ENCODE results near the gene BBC3. TPM values are rescaled to one million over a fixed set of nuclear protein-coding genes. Genes with fewer than 3 reads are reported as not detected.

Gene BBC3
- total RNA-seq, 4 donors from 2014 or later = 3.4 to 7.6 (median 4.2) TPM

DNA sequence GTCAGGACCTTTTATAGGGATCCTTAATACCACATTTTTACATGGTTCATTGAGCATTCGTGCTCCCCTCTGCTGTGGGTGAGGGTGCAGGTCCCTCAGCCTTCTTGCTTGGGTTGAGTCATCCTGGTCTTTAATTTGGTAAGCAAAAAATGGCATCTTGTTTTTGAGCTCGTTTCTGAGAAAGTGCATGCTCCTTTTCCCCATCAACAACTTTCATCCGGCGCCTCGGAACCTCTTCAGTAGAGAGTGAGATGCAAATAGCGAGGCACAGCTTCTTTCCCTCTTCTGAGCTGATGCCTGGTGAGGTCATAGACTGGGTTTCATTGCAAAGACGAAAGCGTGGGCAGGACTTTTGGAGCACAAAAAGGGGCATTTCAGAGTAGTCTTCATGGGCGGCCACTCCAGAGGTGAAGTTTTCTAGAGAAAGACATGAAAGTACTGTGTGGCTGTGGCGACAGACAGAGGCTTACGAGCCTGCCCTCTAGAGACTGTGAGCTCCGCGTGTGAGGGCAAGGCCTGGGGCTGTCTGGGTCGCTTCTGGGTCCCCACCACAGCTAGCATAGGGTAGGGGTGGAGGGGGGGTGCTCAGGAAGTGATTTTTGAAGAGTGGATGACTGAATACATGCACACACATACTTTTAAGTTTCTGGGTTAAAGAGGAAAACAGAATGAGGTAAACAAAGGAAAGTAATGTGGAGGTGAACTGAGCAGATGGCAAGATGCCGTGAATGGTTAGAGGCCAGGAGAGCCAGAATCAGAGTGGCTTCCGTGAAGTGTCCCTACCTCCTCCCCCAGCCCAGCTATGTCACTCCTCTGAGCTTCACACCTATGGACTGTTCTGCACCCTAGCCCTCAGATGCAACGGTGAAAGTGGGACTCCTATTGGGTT, 44.3 kb downstream of the BBC3 start:
- Histone ChIP-seq H3K4me3 (no peak overlapping the region), H3K9me3 (no peaks in the 10 kb centered on the region), H3K4me1 (peaks cover 9 to 11% of the 10 kb centered on the region in 2 donors), H3K27me3 (no peaks in the 10 kb centered on the region), H3K36me3 (no peaks in the 10 kb centered on the region), H3K27ac (no peak overlapping the region)
- ATAC-seq (no peak), DNase-seq (no peak)
- in situ Hi-C loops (cut with MboI; ENCODE audit: low sequenced_read_pairs in 4 of 4) = no loop called here
- TF ChIP-seq, protein P1, sequence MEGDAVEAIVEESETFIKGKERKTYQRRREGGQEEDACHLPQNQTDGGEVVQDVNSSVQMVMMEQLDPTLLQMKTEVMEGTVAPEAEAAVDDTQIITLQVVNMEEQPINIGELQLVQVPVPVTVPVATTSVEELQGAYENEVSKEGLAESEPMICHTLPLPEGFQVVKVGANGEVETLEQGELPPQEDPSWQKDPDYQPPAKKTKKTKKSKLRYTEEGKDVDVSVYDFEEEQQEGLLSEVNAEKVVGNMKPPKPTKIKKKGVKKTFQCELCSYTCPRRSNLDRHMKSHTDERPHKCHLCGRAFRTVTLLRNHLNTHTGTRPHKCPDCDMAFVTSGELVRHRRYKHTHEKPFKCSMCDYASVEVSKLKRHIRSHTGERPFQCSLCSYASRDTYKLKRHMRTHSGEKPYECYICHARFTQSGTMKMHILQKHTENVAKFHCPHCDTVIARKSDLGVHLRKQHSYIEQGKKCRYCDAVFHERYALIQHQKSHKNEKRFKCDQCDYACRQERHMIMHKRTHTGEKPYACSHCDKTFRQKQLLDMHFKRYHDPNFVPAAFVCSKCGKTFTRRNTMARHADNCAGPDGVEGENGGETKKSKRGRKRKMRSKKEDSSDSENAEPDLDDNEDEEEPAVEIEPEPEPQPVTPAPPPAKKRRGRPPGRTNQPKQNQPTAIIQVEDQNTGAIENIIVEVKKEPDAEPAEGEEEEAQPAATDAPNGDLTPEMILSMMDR (IDR thresholded peaks at IDR 0.05 in 4 of 5, conservative IDR thresholded peaks at IDR 0.05 in 1 of 5) = no peak
- no peak for TF ChIP-seq POLR2A (IDR thresholded peaks at IDR 0.05)
- intact Hi-C loops (cut with DNase I; ENCODE audit: low total_unique reads) = no loop called here

DNA sequence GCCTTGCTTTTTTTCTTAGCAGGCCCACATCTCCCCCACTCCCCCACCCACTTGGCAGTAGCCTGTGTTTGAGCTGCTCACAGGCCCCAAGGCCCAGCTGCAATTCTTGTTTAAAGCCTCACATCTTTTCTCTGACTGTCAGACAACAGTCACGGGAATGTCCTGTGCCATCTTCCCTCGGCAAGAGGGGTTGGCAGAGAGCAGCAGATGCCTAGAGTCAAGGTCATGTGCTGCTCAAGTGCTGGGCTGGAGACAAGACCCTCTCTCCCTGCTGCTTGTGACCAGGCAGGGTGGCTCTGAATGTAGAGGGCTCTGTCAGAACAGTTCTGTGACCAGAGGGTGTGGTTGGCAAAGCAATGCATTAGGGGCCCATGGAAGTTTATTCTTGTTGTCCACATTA, 47.4 kb downstream of the BBC3 start:
- intact Hi-C loops (cut with DNase I; ENCODE audit: low total_unique reads) = no loop called here
- DNase-seq = no peak
- Histone ChIP-seq H3K4me3 (no peak overlapping the region), H3K9me3 (no peaks in the 10 kb centered on the region), H3K4me1 (no peaks in the 10 kb centered on the region), H3K27me3 (no peaks in the 10 kb centered on the region), H3K27ac (peak overlapping the region in 1 of 4 donors; percentile 14), H3K36me3 (peaks cover 0 to 6% of the 10 kb centered on the region in 2 donors)
- no peak for ATAC-seq
- TF ChIP-seq POLR2A (IDR thresholded peaks at IDR 0.05) = no peak
- TF ChIP-seq, protein P1 (IDR thresholded peaks at IDR 0.05 in 4 of 5, conservative IDR thresholded peaks at IDR 0.05 in 1 of 5) = no peak
- in situ Hi-C loops (cut with MboI; ENCODE audit: low sequenced_read_pairs in 4 of 4) = no loop called here

DNA sequence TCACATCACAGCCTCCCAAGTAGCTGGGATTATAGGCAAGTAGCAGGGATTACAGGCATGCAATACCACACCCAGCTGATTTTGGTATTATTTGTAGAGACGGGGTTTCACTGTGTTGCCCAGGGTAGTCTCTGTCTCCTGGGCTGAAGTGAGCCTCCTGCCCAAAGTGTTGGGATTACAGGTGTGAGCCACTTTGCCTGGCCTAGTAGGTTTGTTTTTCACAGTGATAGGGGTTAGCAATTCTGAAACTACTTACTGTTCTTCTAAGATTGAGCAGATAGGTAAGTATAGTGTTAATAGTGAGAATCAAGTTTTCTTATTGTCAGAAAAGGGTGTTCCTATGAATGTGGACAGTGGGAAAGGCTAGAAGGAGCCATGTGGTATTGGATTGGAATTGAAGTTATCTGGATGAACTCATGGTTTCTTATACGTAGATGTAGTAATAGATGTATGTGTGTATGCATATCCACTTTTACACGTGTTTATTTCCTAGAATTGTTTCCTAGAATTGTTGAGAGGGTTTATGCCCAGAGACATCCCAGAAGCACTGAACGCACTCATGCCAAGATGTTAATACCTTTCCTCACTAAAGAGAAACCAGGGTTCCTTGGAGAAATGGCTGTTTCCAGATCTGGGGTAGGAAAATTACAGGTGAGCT, 51.2 kb downstream of the BBC3 start:
- no peaks in the 10 kb centered on the region for H3K9me3 ChIP-seq
- peaks cover 16 to 20% of the 10 kb centered on the region in 2 donors for H3K4me1 ChIP-seq
- H3K27me3 ChIP-seq = no peaks in the 10 kb centered on the region
- no peak for ATAC-seq
- in situ Hi-C loops (cut with MboI; ENCODE audit: low sequenced_read_pairs in 4 of 4) = no loop called here
- H3K36me3 ChIP-seq = peaks cover 0 to 6% of the 10 kb centered on the region in 2 donors
- H3K27ac ChIP-seq = no peak overlapping the region
- TF ChIP-seq, protein P1 (IDR thresholded peaks at IDR 0.05 in 4 of 5, conservative IDR thresholded peaks at IDR 0.05 in 1 of 5) = no peak
- no peak for TF ChIP-seq POLR2A (IDR thresholded peaks at IDR 0.05)
- intact Hi-C loops (cut with DNase I; ENCODE audit: low total_unique reads) = no loop called here
- no peak overlapping the region for H3K4me3 ChIP-seq
- no peak for DNase-seq

DNA sequence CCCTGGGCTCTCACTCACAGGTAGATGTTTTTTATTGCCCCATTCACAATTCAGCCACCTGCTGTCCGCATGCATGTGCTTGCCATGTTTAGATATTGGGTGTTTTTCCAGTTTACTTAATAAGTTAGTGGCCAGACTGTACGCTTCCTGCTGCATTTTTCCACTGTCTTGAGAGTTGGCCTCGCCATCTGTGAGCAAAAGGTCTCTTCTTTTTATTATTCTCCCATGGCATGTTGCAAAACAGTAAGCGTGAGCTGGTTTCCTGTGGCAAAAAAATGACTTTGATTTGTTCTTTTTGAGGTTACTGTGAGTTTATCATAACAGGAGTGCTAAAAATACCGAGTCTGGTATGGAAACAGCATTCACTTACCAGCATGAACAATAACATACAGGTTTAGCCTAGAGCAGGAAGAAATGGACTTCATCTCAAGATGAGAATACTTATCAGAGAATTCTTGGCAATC, 54.3 kb downstream of the BBC3 start:
- H3K27me3 ChIP-seq = no peaks in the 10 kb centered on the region
- H3K4me3 ChIP-seq = no peak overlapping the region
- intact Hi-C loops (cut with DNase I; ENCODE audit: low total_unique reads) (no loop called here), in situ Hi-C loops (cut with MboI; ENCODE audit: low sequenced_read_pairs in 4 of 4) (no loop called here)
- H3K36me3 ChIP-seq = peaks cover 0 to 27% of the 10 kb centered on the region in 2 donors
- TF ChIP-seq, protein P1 (IDR thresholded peaks at IDR 0.05 in 4 of 5, conservative IDR thresholded peaks at IDR 0.05 in 1 of 5) = no peak
- TF ChIP-seq POLR2A (IDR thresholded peaks at IDR 0.05) = no peak
- H3K9me3 ChIP-seq = no peaks in the 10 kb centered on the region
- H3K27ac ChIP-seq = peak overlapping the region; percentile 50 to 55 (median 52)
- peaks cover 16 to 20% of the 10 kb centered on the region in 2 donors for H3K4me1 ChIP-seq
- peak in 1 of 2 donors; percentile 3 for DNase-seq
- ATAC-seq = peak; percentile 45 to 46

Measured in gastrocnemius medialis (tissue), 4 donors.